ENCODE data around the gene EPHB2. TPM values are rescaled to one million over a fixed set of nuclear protein-coding genes. Genes with fewer than 3 reads are reported as not detected.
"Not testable (repeated sequence)": the region's sequence is repeated elsewhere in the genome, so short reads cannot be mapped to it uniquely, and the experiment has no call there.

EPHB2 gene
- total RNA-seq, 1 experiment from 2014 or later = 1.4 TPM

DNA sequence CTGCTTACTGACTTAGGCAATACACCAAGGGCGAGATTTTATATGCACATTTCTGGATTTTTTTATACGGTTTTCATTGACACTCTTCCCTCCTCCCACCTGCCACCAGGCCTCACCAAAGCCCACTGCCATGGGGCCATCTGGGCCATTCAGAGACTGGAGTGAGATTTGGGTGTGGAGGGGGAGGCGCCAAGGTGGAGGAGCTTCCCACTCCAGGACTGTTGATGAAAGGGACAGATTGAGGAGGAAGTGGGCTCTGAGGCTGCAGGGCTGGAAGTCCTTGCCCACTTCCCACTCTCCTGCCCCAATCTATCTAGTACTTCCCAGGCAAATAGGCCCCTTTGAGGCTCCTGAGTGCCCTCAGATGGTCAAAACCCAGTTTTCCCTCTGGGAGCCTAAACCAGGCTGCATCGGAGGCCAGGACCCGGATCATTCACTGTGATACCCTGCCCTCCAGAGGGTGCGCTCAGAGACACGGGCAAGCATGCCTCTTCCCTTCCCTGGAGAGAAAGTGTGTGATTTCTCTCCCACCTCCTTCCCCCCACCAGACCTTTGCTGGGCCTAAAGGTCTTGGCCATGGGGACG is 204.1 kb downstream of the EPHB2 start:
- no peak for DNase-seq (ENCODE audit: low read depth)

DNA sequence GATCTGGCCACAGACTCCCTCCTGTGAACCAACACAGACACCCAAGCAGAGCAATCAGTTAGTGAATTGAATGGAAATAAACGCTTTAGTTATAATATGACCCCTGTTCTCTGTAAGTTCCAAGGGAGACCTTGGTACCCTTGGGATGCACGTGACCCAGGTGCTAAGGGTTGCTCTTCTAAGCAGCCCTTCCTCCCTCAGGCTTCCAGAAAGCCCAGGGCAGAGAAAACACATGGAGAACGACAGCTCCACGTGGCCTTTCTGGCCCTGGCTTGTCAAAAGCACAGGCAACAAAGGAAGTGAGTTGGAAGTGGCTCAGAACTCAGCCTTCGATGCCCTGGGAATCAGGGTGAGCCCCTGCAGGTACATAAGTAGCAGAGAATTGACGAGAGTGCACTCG is 204.6 kb downstream of the EPHB2 start:
- no peak for DNase-seq (ENCODE audit: low read depth)

GRCh38 chr1:22915816-22916470 is 205.3 kb downstream of the EPHB2 start:
- DNase-seq (ENCODE audit: low read depth) = no peak

GRCh38 chr1:22916471-22916820 is 205.8 kb downstream of the EPHB2 start:
- no peak for DNase-seq (ENCODE audit: low read depth)

- no peak for DNase-seq (ENCODE audit: low read depth)
These were observed 207.3 kb downstream of the EPHB2 start for GRCh38 chr1:22917989-22918388.

DNA sequence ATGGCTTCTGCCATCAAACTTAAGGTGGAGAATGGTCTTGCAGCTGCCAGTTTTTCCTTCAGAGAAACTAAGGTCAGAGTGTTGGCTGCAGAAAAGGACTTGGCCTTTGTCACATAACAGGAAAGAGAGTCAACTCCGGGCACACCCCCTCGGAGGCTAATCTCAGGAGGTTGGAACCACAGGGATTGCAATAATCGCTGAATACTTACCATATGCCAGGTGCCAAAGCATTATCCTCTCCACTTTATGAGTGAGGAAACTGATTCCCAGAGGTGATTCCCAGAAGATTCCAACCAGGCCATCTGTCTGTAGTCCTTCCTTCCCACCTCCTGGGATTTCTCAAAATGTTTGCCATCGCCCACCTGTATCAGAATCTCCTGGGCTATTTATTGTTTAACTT is 208.0 kb downstream of the EPHB2 start:
- DNase-seq (ENCODE audit: low read depth) = no peak

DNA sequence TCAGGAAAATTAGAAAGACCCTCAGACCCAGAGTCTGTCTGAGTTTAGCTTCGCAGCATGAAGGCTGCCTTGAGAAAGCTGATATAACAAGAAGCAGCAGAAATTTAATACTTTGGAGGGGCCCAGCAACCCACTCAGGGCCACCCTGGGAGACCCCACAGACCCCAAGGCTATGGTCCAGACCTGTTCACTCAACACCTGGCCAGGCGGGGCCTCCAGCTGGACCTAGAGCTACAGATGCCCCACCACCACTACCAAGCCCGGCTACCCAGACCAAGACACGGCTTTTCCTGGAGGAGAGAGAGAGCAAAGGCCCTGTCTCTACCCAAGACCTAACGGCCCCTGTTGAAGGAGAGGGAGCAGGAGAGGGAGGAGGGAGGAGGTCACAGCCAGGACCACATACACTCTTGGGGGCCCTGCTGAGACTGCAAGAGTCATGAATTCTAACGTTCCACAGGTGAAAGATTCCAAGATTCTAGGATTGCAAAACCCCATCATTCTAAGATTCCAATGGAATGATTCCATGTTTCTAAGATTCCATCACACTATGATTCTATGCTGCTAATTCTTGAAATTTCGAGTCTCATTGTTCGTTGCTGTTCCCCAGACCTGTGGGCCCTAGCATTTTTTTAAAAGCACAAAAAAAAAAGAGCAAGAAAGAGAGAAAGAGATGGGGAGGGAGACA is 208.8 kb downstream of the EPHB2 start:
- DNase-seq (ENCODE audit: low read depth) = no peak

DNA sequence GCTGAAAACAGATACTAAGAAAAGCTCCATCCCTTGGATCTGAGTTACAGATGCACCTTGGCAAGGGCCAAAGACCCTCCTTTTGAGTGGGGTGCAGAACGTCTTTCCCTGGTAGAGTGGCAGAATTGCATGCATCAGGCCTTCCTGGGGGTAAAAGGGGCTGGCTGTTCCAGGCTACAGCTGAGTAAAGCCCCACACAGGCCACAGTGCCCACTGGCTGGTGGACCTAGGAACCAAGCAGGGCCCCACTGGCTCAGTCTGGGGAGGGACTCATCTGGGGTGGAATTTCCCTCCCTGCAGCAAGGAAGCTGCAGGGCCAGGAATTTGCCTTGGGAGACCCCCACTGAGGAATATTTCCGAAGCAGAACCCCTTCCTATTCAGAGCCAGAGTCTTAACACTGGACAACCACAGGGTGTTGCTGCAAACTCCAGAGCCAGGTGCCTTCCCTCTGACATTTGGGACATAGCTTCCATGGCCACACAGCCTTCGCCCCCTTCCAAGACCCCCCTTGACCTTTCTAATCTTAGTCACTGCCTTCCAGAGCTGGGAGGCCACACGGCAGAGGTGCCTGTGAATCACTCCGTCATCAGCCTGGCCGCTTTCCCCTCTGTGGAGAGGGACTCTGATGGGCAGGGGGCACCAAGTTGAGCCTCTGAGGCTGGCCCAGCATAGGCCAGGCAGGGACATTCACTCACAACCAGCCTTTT is 209.5 kb downstream of the EPHB2 start:
- no peak for DNase-seq (ENCODE audit: low read depth)

- DNase-seq (ENCODE audit: low read depth) = no peak
These were observed 210.3 kb downstream of the EPHB2 start for GRCh38 chr1:22920734-22921451.

- DNase-seq (ENCODE audit: low read depth) = no peak
These were observed 210.9 kb downstream of the EPHB2 start for GRCh38 chr1:22921452-22922126.

- DNase-seq (ENCODE audit: low read depth) = peak; percentile 7
These were observed 212.0 kb downstream of the EPHB2 start for GRCh38 chr1:22922640-22923039.

- DNase-seq (ENCODE audit: low read depth) = no peak
These were observed 214.5 kb downstream of the EPHB2 start for GRCh38 chr1:22925111-22925510.

DNA sequence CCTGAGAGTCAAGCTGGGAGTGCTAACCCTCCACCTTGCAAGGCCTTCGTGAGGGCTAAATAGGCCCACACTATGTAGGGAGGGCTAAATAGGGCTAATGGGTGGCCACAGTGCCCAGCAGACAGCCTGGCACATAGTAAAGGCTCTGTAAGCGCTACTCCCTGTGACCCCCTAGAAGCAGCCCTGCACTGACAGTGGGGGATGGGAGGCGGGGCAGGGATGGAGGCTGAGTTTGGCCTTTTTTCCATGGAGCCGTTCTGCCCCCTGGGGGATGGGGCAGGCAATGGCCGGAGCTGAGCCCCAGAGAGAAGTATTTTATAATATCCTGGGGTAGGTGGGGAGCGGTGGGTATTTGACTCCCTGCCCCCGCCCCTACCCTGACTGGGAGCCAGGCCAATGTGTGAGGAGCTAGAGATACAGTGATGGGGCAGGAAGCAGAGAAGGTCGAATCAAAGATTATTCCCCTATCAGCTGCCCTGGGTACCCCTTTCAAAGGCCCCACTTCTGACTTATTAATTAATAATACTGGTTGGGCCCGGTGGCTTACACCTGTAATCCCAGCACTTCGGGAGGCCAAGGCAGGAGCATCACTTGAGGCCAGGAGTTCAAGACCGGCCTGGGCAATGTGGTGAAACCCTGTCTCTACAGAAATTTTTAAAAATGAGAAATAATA is 219.7 kb downstream of the EPHB2 start:
- DNase-seq (ENCODE audit: low read depth) = peak; percentile 15

- no peak for DNase-seq (ENCODE audit: low read depth)
These were observed 222.3 kb downstream of the EPHB2 start for GRCh38 chr1:22932803-22933470.

- no peak for DNase-seq (ENCODE audit: low read depth)
These were observed 224.8 kb downstream of the EPHB2 start for GRCh38 chr1:22935433-22935832.

- no peak for DNase-seq (ENCODE audit: low read depth)
These were observed 226.0 kb downstream of the EPHB2 start for GRCh38 chr1:22936681-22937080.

- DNase-seq (ENCODE audit: low read depth) = no peak
These were observed 230.6 kb downstream of the EPHB2 start for GRCh38 chr1:22941257-22941656.

DNA sequence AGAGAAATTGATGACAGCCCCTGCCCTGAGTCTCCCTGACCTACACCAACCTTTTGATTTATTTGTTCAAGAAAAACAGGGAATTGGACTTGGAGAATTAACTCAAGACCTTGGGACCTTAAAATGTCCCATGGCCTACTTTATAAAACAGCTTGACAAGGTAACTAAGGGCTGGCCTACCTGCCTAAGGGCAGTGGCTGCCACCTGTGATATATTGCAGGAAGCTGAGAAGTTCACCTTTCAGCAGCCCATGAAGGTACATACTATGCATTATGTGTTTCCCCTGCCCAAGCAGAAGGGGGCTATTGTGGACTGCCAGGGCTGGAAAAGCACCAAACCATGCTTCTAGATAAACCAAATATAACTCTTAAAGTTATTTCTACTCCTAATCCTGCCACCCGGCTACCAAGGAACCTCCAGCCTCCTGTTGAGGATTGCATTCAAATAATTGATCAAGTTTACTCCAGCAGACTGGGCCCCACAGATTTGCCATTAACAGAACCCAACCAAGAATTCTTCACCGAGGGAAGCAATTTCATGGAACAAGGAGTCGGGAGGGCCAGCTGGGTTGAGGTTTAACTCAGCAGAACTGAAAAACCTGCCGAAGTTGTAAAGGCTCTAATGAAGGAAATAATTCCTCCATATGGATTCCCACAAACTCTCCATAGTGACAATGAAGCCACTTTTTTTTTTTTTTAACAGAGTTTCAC is 233.9 kb downstream of the EPHB2 start:
- DNase-seq (ENCODE audit: low read depth) = no peak

GRCh38 chr1:22945171-22945570 is 234.5 kb downstream of the EPHB2 start:
- not testable (repeated sequence) for DNase-seq (ENCODE audit: low read depth)

Data from RPMI7951 (cell line).